ENCODE data around the gene SP7. TPM values are rescaled to one million over a fixed set of nuclear protein-coding genes. Genes with fewer than 3 reads are reported as not detected.

The SP7 gene
- total and polyA plus RNA-seq, 9 of the 15 experiments (the other 6 are each of a cell fraction or from before 2014, with no cell fraction given): 0.04 TPM; not detected in 8

DNA sequence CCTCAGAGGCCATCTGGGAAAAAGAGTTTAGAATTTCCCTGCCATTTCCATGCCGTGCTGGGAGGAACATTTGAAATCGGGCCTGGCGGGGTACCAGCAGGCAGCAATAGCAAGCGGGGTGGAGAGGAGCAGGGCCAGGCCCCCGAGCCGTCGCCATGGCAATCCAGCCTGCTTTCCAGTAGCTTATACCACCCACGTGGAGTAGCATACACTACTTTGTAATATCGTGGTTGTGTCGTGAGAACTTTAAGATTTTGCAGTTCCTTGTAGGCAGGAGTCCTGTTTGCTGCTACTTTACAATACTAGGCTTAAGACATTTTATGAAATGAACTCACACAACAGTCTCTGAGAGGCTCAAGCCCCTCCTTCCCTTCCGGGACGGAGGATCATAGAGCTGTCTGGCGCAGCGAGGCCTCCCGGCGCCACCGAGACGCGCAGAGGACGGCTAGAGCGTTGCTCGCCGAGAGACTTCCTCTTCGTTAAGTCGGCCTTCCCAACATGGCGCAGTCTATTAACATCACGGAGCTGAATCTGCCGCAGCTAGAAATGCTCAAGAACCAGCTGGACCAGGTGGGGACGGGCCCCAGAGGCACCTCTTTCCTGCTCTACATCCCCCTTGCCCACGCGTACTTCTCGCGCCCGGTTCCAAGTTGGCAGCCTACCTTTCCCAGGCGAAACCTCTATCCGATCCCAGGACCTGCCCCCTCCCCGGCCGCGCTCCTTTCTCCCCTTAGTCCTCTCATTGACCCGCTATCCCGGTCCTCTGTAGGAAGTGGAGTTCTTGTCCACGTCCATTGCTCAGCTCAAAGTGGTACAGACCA, 40.9 kb downstream of the SP7 start, which contains the start of gene PFDN5 (continued):
- TF ChIP-seq, protein P1, sequence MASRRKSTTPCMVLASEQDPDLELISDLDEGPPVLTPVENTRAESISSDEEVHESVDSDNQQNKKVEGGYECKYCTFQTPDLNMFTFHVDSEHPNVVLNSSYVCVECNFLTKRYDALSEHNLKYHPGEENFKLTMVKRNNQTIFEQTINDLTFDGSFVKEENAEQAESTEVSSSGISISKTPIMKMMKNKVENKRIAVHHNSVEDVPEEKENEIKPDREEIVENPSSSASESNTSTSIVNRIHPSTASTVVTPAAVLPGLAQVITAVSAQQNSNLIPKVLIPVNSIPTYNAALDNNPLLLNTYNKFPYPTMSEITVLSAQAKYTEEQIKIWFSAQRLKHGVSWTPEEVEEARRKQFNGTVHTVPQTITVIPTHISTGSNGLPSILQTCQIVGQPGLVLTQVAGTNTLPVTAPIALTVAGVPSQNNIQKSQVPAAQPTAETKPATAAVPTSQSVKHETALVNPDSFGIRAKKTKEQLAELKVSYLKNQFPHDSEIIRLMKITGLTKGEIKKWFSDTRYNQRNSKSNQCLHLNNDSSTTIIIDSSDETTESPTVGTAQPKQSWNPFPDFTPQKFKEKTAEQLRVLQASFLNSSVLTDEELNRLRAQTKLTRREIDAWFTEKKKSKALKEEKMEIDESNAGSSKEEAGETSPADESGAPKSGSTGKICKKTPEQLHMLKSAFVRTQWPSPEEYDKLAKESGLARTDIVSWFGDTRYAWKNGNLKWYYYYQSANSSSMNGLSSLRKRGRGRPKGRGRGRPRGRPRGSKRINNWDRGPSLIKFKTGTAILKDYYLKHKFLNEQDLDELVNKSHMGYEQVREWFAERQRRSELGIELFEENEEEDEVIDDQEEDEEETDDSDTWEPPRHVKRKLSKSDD (conservative IDR thresholded peaks at IDR 0.05; ENCODE audit: low read length): no peak
- TF ChIP-seq RBFOX2 (IDR thresholded peaks at IDR 0.05; ENCODE audit: low read depth, low read length) (peak; percentile 80), TRIM24 (IDR thresholded peaks at IDR 0.05) (peak in 1 of 2 experiments; percentile 52; a peak in 1 of 4 replicates), GMEB1 (CRISPR knock-in tag; IDR thresholded peaks at IDR 0.05) (peak; percentile 46), NR4A1 (CRISPR knock-in tag; IDR thresholded peaks at IDR 0.05) (no peak), NR4A1 (tag; IDR thresholded peaks at IDR 0.05) (no peak), HDAC6 (IDR thresholded peaks at IDR 0.05; ENCODE audit: low read depth, low read length) (no peak), SETDB1 (IDR thresholded peaks at IDR 0.05; ENCODE audit: low read length) (no peak), THRAP3 (IDR thresholded peaks at IDR 0.05; ENCODE audit: borderline replicate concordance) (no peak), NONO (IDR thresholded peaks at IDR 0.05; ENCODE audit: low read depth in 2 of 2, low read length in 1 of 2) (no peak), SMAD3 (CRISPR knock-in tag; conservative IDR thresholded peaks at IDR 0.05) (no peak), NCOA6 (IDR thresholded peaks at IDR 0.05) (no peak), NUFIP1 (IDR thresholded peaks at IDR 0.05; ENCODE audit: partially characterized antibody) (no peak), MCM7 (IDR thresholded peaks at IDR 0.05) (no peak), SMARCA4 (IDR thresholded peaks at IDR 0.05) (no peak), HEY1 (CRISPR knock-in tag; IDR thresholded peaks at IDR 0.05; ENCODE audit: borderline replicate concordance) (no peak), NR2C2 (CRISPR knock-in tag; IDR thresholded peaks at IDR 0.05) (peak; percentile 67; the same call in 1 of the 2 replicates), NR2C2 (tag; IDR thresholded peaks at IDR 0.05) (peak; percentile 58; the same call in 1 of the 2 replicates)
- TF ChIP-seq, protein P2, sequence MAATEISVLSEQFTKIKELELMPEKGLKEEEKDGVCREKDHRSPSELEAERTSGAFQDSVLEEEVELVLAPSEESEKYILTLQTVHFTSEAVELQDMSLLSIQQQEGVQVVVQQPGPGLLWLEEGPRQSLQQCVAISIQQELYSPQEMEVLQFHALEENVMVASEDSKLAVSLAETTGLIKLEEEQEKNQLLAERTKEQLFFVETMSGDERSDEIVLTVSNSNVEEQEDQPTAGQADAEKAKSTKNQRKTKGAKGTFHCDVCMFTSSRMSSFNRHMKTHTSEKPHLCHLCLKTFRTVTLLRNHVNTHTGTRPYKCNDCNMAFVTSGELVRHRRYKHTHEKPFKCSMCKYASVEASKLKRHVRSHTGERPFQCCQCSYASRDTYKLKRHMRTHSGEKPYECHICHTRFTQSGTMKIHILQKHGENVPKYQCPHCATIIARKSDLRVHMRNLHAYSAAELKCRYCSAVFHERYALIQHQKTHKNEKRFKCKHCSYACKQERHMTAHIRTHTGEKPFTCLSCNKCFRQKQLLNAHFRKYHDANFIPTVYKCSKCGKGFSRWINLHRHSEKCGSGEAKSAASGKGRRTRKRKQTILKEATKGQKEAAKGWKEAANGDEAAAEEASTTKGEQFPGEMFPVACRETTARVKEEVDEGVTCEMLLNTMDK (IDR thresholded peaks at IDR 0.05; ENCODE audit: borderline replicate concordance, insufficient read depth, low read depth, low read length, poor library complexity, severe bottlenecking): no peak
- TF ChIP-seq, protein P3, sequence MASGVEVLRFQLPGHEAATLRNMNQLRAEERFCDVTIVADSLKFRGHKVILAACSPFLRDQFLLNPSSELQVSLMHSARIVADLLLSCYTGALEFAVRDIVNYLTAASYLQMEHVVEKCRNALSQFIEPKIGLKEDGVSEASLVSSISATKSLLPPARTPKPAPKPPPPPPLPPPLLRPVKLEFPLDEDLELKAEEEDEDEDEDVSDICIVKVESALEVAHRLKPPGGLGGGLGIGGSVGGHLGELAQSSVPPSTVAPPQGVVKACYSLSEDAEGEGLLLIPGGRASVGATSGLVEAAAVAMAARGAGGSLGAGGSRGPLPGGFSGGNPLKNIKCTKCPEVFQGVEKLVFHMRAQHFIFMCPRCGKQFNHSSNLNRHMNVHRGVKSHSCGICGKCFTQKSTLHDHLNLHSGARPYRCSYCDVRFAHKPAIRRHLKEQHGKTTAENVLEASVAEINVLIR (CRISPR knock-in tag; IDR thresholded peaks at IDR 0.05): no peak

Data from K562 (cell line).